HCT116 (cell line): Measurements from ENCODE around the gene UPF1. TPM values are rescaled to one million over a fixed set of nuclear protein-coding genes. Genes with fewer than 3 reads are reported as not detected.

Source experiments
- ATAC-seq: fragments of 200-7000 bp; cut with Tn5 transposase; 2 replicates; pipeline ENCODE4 v1.9.1; 2020; ENCODE audit warnings: mild to moderate bottlenecking, moderate library complexity
- BruUV-seq: library from RNA; stranded (reverse); fragments of 400-500 nt; replicated peaks from 2 replicates; lab custom pipeline; 2021; lab: Mats Ljungman, UMichigan
- CTCF ChIA-PET: fragments of 300-600 bp; sonication (Branson Sonifier 250); formaldehyde crosslinking; loops from one replicate; lab custom pipeline; 2021; ENCODE audit warnings: antibody characterized with exemption; lab: Charles Lee
- POLR2A ChIA-PET: fragments of 300-600, 350-600 bp; sonication (Branson Sonifier 250); formaldehyde crosslinking; loops from one replicate; lab custom pipeline; 2021; ENCODE audit warnings: antibody characterized with exemption; lab: Charles Lee
- RAD21 ChIA-PET, 2 experiments: fragments of 300-600 bp; sonication (Branson Sonifier 250); formaldehyde crosslinking; loops; one replicate each; lab custom pipeline; 2023; ENCODE audit warnings: low total read pairs in 2 of 2; ENCODE audit not compliant: uncharacterized antibody in 2 of 2, unreplicated experiment in 2 of 2, low non-redundant PET in 1 of 2; lab: Charles Lee
- DNase-seq: peaks from one replicate; pipeline ENCODE4 v3.0.0-alpha.2; 2010; ENCODE audit warnings: low read depth, low spot score
- H2AFZ ChIP-seq: fragments of 200-600 bp; shearing (Covaris generic), sonication (generic); 2 replicates; pipeline ENCODE4 v1.6.1; 2017; ENCODE audit warnings: low read depth, mixed run types, mixed read lengths, antibody characterized with exemption, low read length; ENCODE audit not compliant: poor library complexity, severe bottlenecking
- H3K27ac ChIP-seq: 2 replicates; pipeline ENCODE4 v1.5.1; 2012; ENCODE audit warnings: low read depth, low read length
- H3K27me3 ChIP-seq: fragments of 200-600 bp; sonication (generic); 2 replicates; pipeline ENCODE4 v1.6.1; 2016; ENCODE audit warnings: mixed run types, low read length, mixed read lengths; ENCODE audit not compliant: insufficient read depth
- H3K36me3 ChIP-seq, 2 experiments: fragments of 200-500 bp in 1 of 2; fragments of 200-600 bp in 1 of 2; sonication (Bioruptor generic) in 1 of 2; sonication (generic) in 1 of 2; 2 replicates each; pipeline versions ENCODE4 v1.5.1 to v1.6.1; 2014 to 2016; ENCODE audit warnings: low read length in 2 of 2, inconsistent platforms in 1 of 2, mixed read lengths in 1 of 2, mixed run types in 1 of 2; ENCODE audit not compliant: insufficient read depth in 2 of 2, control insufficient read depth in 1 of 2
- H3K4me1 ChIP-seq, 2 experiments: fragments of 200-600 bp in 1 of 2; sonication (generic) in 1 of 2; 2 replicates each; pipeline versions ENCODE4 v1.5.1 to v1.6.1; 2012 to 2017; ENCODE audit warnings: low read length in 2 of 2, inconsistent platforms in 1 of 2, mild to moderate bottlenecking in 1 of 2, mixed read lengths in 1 of 2, mixed run types in 1 of 2, moderate library complexity in 1 of 2; ENCODE audit not compliant: insufficient read depth in 2 of 2, control insufficient read depth in 1 of 2
- H3K4me2 ChIP-seq: fragments of 200-600 bp; sonication (generic); 2 replicates; pipeline ENCODE4 v1.6.1; 2017; ENCODE audit warnings: mixed run types, low read length, mixed read lengths
- H3K4me3 ChIP-seq, 2 experiments: fragments of 200-600 bp in 1 of 2; sonication (generic) in 1 of 2; replicated peaks in 1 of 2; 2 replicates each; pipeline ENCODE4 v1.5.1; 2011 to 2016; ENCODE audit warnings: low read length in 2 of 2, control low read depth in 1 of 2, low read depth in 1 of 2, mild to moderate bottlenecking in 1 of 2, mixed read lengths in 1 of 2, mixed run types in 1 of 2
- H3K79me2 ChIP-seq: fragments of 200-600 bp; sonication (generic); 2 replicates; pipeline ENCODE4 v1.6.1; 2017; ENCODE audit warnings: mild to moderate bottlenecking, mixed run types, low read length, moderate library complexity, mixed read lengths; ENCODE audit not compliant: insufficient read depth
- H3K9ac ChIP-seq: fragments of 200-600 bp; sonication (generic); 2 replicates; pipeline ENCODE4 v1.6.1; 2016; ENCODE audit warnings: low read length, mixed read lengths
- H3K9me2 ChIP-seq: fragments of 200-600 bp; sonication (generic), shearing (Covaris generic); 2 replicates; pipeline ENCODE4 v1.6.1; 2017; ENCODE audit warnings: mixed run types, mild to moderate bottlenecking, moderate library complexity; ENCODE audit not compliant: insufficient read depth
- H3K9me3 ChIP-seq, 2 experiments: fragments of 200-500 bp in 1 of 2; fragments of 200-600 bp in 1 of 2; sonication (Bioruptor generic) in 1 of 2; sonication (generic) in 1 of 2; 2 replicates each; pipeline ENCODE4 v1.6.1; 2014 to 2017; ENCODE audit warnings: low read length in 2 of 2, mixed read lengths in 2 of 2, inconsistent platforms in 1 of 2, low read depth in 1 of 2, mild to moderate bottlenecking in 1 of 2, mixed run types in 1 of 2, moderate library complexity in 1 of 2; ENCODE audit not compliant: control insufficient read depth in 1 of 2, insufficient read depth in 1 of 2
- H4K20me1 ChIP-seq: fragments of 200-600 bp; sonication (generic), shearing (Covaris generic); 2 replicates; pipeline ENCODE4 v1.6.1; 2017; ENCODE audit warnings: mixed run types, mild to moderate bottlenecking, moderate library complexity; ENCODE audit not compliant: insufficient read depth
- ELF1 ChIP-seq: IDR thresholded peaks from 2 replicates; pipeline ENCODE4 v1.6.1; 2012; ENCODE audit warnings: low read depth, borderline replicate concordance
- FOSL1 ChIP-seq: IDR thresholded peaks from 2 replicates; pipeline ENCODE4 v1.6.1; 2012; ENCODE audit warnings: low read depth
- JUND ChIP-seq: IDR thresholded peaks from 2 replicates; pipeline ENCODE4 v1.6.1; 2012
- SIN3A ChIP-seq: IDR thresholded peaks from 2 replicates; pipeline ENCODE4 v1.6.1; 2012; ENCODE audit warnings: low read depth
- SP1 ChIP-seq: IDR thresholded peaks from 2 replicates; pipeline ENCODE4 v1.6.1; 2012; ENCODE audit warnings: low read depth
- ZFX ChIP-seq: fragments of 450-650 bp; IDR thresholded peaks from 2 replicates; pipeline ENCODE4 v1.6.1; 2017
- intact Hi-C: fragments of 100-400 bp; cut with micrococcal nuclease; formaldehyde crosslinking; loops from 2 replicates; pipeline ENCODE4 v1.10.0; 2022
- total RNA-seq: library from RNA; stranded (reverse); gene quantifications from one replicate; pipeline ENCODE4 v1.2.1, GENCODE V29; 2021; ENCODE audit not compliant: unreplicated experiment
- TF ChIP-seq, protein P1 (sequence below), 3 experiments: fragments of 200-600 bp in 1 of 3; sonication (generic) in 1 of 3; IDR thresholded peaks in 2 of 3; conservative IDR thresholded peaks in 1 of 3; 2 replicates each; pipeline ENCODE4 v1.5.1; 2012 to 2017; ENCODE audit warnings: low read depth in 2 of 3, low read length in 2 of 3, antibody characterized with exemption in 1 of 3, borderline replicate concordance in 1 of 3, control low read depth in 1 of 3, mild to moderate bottlenecking in 1 of 3, mixed read lengths in 1 of 3, mixed run types in 1 of 3, moderate library complexity in 1 of 3; ENCODE audit not compliant: insufficient read depth in 1 of 3
- TF ChIP-seq, protein P2 (sequence below): IDR thresholded peaks from 2 replicates; pipeline ENCODE4 v1.6.1; 2012

Gene UPF1
- total RNA-seq, 1 experiment from 2014 or later = 78.5 TPM

DNA sequence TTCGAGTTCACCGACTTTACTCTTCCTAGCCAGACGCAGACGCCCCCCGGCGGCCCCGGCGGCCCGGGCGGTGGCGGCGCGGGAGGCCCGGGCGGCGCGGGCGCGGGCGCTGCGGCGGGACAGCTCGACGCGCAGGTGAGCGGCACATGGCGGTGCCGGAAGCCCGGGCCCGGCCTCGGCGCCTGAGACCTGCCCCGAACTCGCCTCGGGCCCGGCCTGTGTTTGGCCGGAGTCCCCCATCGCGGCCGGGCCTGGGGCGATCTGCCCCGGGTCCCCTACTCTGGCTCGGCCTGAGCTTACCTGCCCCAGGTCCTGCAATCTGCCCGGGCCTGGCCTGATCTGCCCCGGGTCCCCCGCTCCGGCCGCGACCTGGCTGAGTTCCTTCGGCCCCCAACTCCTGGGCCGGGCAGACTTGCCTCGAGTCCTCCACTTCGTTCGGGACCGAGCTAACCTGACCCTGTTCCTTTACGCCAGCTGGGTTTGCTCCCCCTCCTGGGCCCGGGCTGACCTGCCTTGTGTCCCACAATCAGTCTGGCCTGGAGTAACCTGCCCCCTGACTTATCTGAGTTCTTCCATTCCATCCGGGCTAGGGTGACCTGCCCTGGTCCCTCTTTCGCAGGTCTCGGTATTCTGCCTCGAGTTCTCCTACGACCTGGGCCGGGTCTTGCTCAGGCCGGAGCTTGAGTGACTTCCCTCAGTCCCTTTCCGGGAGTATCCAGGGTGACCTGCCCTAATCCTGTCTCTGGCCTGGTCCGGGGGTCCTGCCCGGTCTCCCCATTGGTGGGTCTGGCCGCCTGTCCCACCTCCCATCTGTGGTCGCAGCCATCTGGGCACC lies 764 bp downstream of the UPF1 start:
- no peak for TF ChIP-seq JUND
- peak; percentile 89; the same call in 1 of the 2 replicates for TF ChIP-seq ZFX
- TF ChIP-seq, protein P1, sequence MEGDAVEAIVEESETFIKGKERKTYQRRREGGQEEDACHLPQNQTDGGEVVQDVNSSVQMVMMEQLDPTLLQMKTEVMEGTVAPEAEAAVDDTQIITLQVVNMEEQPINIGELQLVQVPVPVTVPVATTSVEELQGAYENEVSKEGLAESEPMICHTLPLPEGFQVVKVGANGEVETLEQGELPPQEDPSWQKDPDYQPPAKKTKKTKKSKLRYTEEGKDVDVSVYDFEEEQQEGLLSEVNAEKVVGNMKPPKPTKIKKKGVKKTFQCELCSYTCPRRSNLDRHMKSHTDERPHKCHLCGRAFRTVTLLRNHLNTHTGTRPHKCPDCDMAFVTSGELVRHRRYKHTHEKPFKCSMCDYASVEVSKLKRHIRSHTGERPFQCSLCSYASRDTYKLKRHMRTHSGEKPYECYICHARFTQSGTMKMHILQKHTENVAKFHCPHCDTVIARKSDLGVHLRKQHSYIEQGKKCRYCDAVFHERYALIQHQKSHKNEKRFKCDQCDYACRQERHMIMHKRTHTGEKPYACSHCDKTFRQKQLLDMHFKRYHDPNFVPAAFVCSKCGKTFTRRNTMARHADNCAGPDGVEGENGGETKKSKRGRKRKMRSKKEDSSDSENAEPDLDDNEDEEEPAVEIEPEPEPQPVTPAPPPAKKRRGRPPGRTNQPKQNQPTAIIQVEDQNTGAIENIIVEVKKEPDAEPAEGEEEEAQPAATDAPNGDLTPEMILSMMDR (IDR thresholded peaks at IDR 0.05 in 2 of 3, conservative IDR thresholded peaks at IDR 0.05 in 1 of 3; ENCODE audit: borderline replicate concordance in 1 of 3, insufficient read depth in 1 of 3, low read depth in 2 of 3, low read length in 2 of 3) = 0 out of 6 replicates have a peak, but pooled peaks of 2 of the 3 experiments have one; percentile 7 to 17
- TF ChIP-seq, all 23 proteins: peak for 2
- H3K9me2 ChIP-seq = no peaks in the 10 kb centered on the region
- CTCF ChIA-PET = interaction anchor here (1.0 to 1.4 kb wide), 2 partner anchors 9 to 15 kb away, joined by 4 to 8 read pairs; no protein-coding TSS in a partner anchor
- H3K79me2 ChIP-seq = peaks cover 57% of the 10 kb centered on the region
- no peak for DNase-seq
- peak overlapping the region; percentile 100 for H3K4me2 ChIP-seq
- TSS peak; percentile 42 for BruUV-seq
- H3K27me3 ChIP-seq = no peaks in the 10 kb centered on the region
- peak overlapping the region; percentile 77 to 98 for H3K4me3 ChIP-seq
- peak overlapping the region; percentile 94 for H3K27ac ChIP-seq
- POLR2A ChIA-PET = interaction anchor here (0.9 to 1.6 kb wide), 2 partner anchors 9 to 15 kb away, joined by 3 to 4 read pairs; no protein-coding TSS in a partner anchor
- peak overlapping the region; percentile 96 for H3K9ac ChIP-seq
- H3K36me3 ChIP-seq = peaks cover 20 to 42% of the 10 kb centered on the region in 2 experiments
- intact Hi-C loops = no loop called here
- RAD21 ChIA-PET = no interaction called here
- peak; percentile 45 for ATAC-seq
- peaks cover 6 to 15% of the 10 kb centered on the region in 2 experiments for H3K4me1 ChIP-seq
- H3K9me3 ChIP-seq = peaks cover 0 to 3% of the 10 kb centered on the region in 2 experiments; a peak in 1 of 4 replicates
- H4K20me1 ChIP-seq = peaks cover 23% of the 10 kb centered on the region; the same call in 1 of the 2 replicates
- H2AFZ ChIP-seq = no peak overlapping the region

DNA sequence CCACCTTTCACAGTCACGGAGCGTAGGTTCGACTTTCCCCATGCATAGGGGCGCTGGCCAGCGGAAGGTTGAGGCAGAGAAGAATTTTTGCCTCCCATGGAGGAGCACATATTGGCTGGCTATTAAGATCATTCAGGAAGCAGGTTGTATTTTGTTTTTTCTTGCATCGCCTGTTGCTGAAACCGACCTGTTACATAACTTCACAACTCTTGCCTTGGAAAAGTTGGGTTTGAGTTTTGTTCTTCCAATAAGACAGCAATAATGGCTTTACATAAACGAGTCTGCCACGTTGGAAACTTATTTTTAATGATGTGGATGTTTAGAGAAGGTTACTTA lies 1.4 kb downstream of the UPF1 start:
- DNase-seq (no peak), ATAC-seq (no peak)
- no peaks in the 10 kb centered on the region for H3K9me3 ChIP-seq
- H3K27me3 ChIP-seq = no peaks in the 10 kb centered on the region
- no peak overlapping the region for H2AFZ ChIP-seq
- RAD21 ChIA-PET = no interaction called here
- intact Hi-C loops = no loop called here
- peak overlapping the region; percentile 96 for H3K9ac ChIP-seq
- peaks cover 23% of the 10 kb centered on the region; the same call in 1 of the 2 replicates for H4K20me1 ChIP-seq
- CTCF ChIA-PET = no interaction called here
- POLR2A ChIA-PET = interaction anchor here (1.6 kb wide), 1 partner anchor 14 kb away, joined by 4 read pairs; no protein-coding TSS in a partner anchor
- peak overlapping the region; percentile 100 for H3K4me2 ChIP-seq
- H3K27ac ChIP-seq = peak overlapping the region; percentile 94
- peaks cover 6 to 15% of the 10 kb centered on the region in 2 experiments for H3K4me1 ChIP-seq
- H3K9me2 ChIP-seq = no peaks in the 10 kb centered on the region
- no TSS peak for BruUV-seq
- TF ChIP-seq JUND (no peak), SIN3A (no peak), FOSL1 (no peak), ELF1 (no peak), SP1 (no peak)
- TF ChIP-seq, protein P2, sequence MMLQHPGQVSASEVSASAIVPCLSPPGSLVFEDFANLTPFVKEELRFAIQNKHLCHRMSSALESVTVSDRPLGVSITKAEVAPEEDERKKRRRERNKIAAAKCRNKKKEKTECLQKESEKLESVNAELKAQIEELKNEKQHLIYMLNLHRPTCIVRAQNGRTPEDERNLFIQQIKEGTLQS = no peak
- peaks cover 22 to 47% of the 10 kb centered on the region in 2 experiments for H3K36me3 ChIP-seq
- H3K4me3 ChIP-seq = peak overlapping the region; percentile 77 to 98
- peaks cover 63% of the 10 kb centered on the region for H3K79me2 ChIP-seq
